HUES64 (cell line): Measurements from ENCODE around the gene PKN1.
"Not testable (repeated sequence)": the region's sequence is repeated elsewhere in the genome, so short reads cannot be mapped to it uniquely, and the experiment has no call there.

ENCODE experiments used
- H3K27ac ChIP-seq: 2 replicates; pipeline ENCODE4 v1.7.0; 2013; ENCODE audit warnings: low read depth, low read length, inconsistent platforms
- H3K27me3 ChIP-seq: 2 replicates; pipeline ENCODE4 v1.6.1; 2013; ENCODE audit warnings: mild to moderate bottlenecking, low read length; ENCODE audit not compliant: insufficient read depth
- H3K36me3 ChIP-seq: 2 replicates; pipeline ENCODE4 v1.6.1; 2013; ENCODE audit warnings: mild to moderate bottlenecking, low read length; ENCODE audit not compliant: insufficient read depth
- H3K4me1 ChIP-seq: 2 replicates; pipeline ENCODE4 v1.6.1; 2013; ENCODE audit warnings: mild to moderate bottlenecking, low read length, moderate library complexity; ENCODE audit not compliant: insufficient read depth
- H3K4me3 ChIP-seq: 2 replicates; pipeline ENCODE4 v1.5.1; 2013; ENCODE audit warnings: mild to moderate bottlenecking, low read length, moderate library complexity
- H3K9ac ChIP-seq: 2 replicates; pipeline ENCODE4 v1.6.1; 2013; ENCODE audit warnings: mild to moderate bottlenecking, low read depth, low read length
- H3K9me3 ChIP-seq: 2 replicates; pipeline ENCODE4 v1.6.1; 2013; ENCODE audit warnings: low read depth, low read length; ENCODE audit not compliant: insufficient read depth
- WGBS: fragments of 150-250, 120-280 bp; methylation state at CpG from one replicate; pipeline ENCODE4 v1.1.7; 2013; ENCODE audit warnings: missing lambda C conversion rate; 5-methylcytosine and 5-hydroxymethylcytosine counted together

PKN1 gene

GRCh38 chr19:14496029-14496833 is 63.1 kb downstream of the PKN1 start, which contains the start of gene GIPC1:
Gene GIPC1 (minus strand): TSS chr19:14496127. CDS start chr19:14482976, 13,151 bp downstream.
- Histone ChIP-seq H3K36me3 (peaks cover 11% of the 10 kb centered on the region), H3K9ac (peak within 1 kb of the TSS; percentile 56), H3K27ac (no peak within 1 kb of the TSS; the same call in 1 of the 2 replicates), H3K27me3 (no peaks in the 10 kb centered on the region), H3K4me3 (peak within 1 kb of the TSS; percentile 74), H3K9me3 (no peaks in the 10 kb centered on the region), H3K4me1 (peaks cover 5% of the 10 kb centered on the region; the same call in 1 of the 2 replicates)
- 9% methylated on average over 71 of the region's 71 CpGs for WGBS

DNA sequence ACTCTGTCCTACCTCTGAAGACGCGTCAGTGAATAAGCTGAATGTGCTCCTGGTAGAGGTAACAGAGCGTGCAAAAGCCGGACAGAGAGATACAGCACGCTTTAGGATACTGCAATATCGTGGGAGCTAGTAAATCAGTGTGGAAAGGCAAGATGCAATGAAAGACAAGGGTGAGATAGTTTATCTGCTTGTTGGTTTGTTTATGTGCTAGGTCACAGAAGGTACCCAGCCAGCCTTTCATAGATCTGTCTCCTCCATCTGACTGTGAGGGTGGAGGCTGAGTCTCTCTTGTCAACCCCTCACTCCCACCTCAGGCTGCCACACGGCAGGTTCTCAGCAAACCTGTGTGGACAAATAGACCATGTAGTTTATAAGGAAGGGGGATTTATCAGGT is 63.7 kb downstream of the PKN1 start:
- H3K4me3 ChIP-seq: peak overlapping the region; percentile 42
- H3K4me1 ChIP-seq: peaks cover 5% of the 10 kb centered on the region; the same call in 1 of the 2 replicates
- H3K9me3 ChIP-seq: no peaks in the 10 kb centered on the region
- H3K27ac ChIP-seq: no peak overlapping the region
- H3K9ac ChIP-seq: no peak overlapping the region
- WGBS: 90% methylated on average over 7 of the region's 7 CpGs
- peaks cover 7% of the 10 kb centered on the region; the same call in 1 of the 2 replicates for H3K36me3 ChIP-seq
- no peaks in the 10 kb centered on the region for H3K27me3 ChIP-seq

GRCh38 chr19:14497228-14497921 is 64.3 kb downstream of the PKN1 start:
- 85% methylated on average over 6 of the region's 6 CpGs for WGBS
- H3K4me3 ChIP-seq: no peak overlapping the region
- H3K9ac ChIP-seq: no peak overlapping the region
- H3K27ac ChIP-seq: no peak overlapping the region
- peaks cover 5% of the 10 kb centered on the region; the same call in 1 of the 2 replicates for H3K4me1 ChIP-seq
- peaks cover 7% of the 10 kb centered on the region; the same call in 1 of the 2 replicates for H3K36me3 ChIP-seq
- no peaks in the 10 kb centered on the region for H3K9me3 ChIP-seq
- H3K27me3 ChIP-seq: no peaks in the 10 kb centered on the region

GRCh38 chr19:14502334-14503092 is 69.4 kb downstream of the PKN1 start:
- Histone ChIP-seq H3K27me3 (no peaks in the 10 kb centered on the region), H3K36me3 (no peaks in the 10 kb centered on the region), H3K4me1 (peaks cover 6% of the 10 kb centered on the region; the same call in 1 of the 2 replicates), H3K27ac (no peak overlapping the region), H3K4me3 (no peak overlapping the region), H3K9ac (no peak overlapping the region), H3K9me3 (no peaks in the 10 kb centered on the region)
- WGBS: 80% methylated on average over 11 of the region's 11 CpGs

- Histone ChIP-seq H3K9me3 (no peaks in the 10 kb centered on the region), H3K4me1 (peaks cover 6% of the 10 kb centered on the region; the same call in 1 of the 2 replicates), H3K27ac (no peak overlapping the region), H3K9ac (no peak overlapping the region), H3K36me3 (no peaks in the 10 kb centered on the region), H3K4me3 (no peak overlapping the region), H3K27me3 (no peaks in the 10 kb centered on the region)
- 82% methylated on average over 1 of the region's 1 CpG for WGBS
Measured at GRCh38 chr19:14503285-14503684, 70.2 kb downstream of the PKN1 start.

- H3K4me1 ChIP-seq: not testable (repeated sequence)
Measured at GRCh38 chr19:14504575-14504974, 71.5 kb downstream of the PKN1 start.

GRCh38 chr19:14505488-14506239 is 72.6 kb downstream of the PKN1 start:
- no peaks in the 10 kb centered on the region for H3K36me3 ChIP-seq
- H3K27ac ChIP-seq: no peak overlapping the region
- H3K4me1 ChIP-seq: peaks cover 6% of the 10 kb centered on the region; the same call in 1 of the 2 replicates
- no peaks in the 10 kb centered on the region for H3K9me3 ChIP-seq
- WGBS: 51% methylated on average over 19 of the region's 19 CpGs
- H3K4me3 ChIP-seq: no peak overlapping the region
- no peak overlapping the region for H3K9ac ChIP-seq
- H3K27me3 ChIP-seq: no peaks in the 10 kb centered on the region

More at GRCh38 chr19:14504575-14504974, 71.5 kb downstream of the PKN1 start:
- not testable (repeated sequence) for H3K27ac ChIP-seq, H3K9me3 ChIP-seq, H3K9ac ChIP-seq, H3K4me3 ChIP-seq, H3K36me3 ChIP-seq, H3K27me3 ChIP-seq
- 89% methylated on average over 8 of the region's 8 CpGs for WGBS

DNA sequence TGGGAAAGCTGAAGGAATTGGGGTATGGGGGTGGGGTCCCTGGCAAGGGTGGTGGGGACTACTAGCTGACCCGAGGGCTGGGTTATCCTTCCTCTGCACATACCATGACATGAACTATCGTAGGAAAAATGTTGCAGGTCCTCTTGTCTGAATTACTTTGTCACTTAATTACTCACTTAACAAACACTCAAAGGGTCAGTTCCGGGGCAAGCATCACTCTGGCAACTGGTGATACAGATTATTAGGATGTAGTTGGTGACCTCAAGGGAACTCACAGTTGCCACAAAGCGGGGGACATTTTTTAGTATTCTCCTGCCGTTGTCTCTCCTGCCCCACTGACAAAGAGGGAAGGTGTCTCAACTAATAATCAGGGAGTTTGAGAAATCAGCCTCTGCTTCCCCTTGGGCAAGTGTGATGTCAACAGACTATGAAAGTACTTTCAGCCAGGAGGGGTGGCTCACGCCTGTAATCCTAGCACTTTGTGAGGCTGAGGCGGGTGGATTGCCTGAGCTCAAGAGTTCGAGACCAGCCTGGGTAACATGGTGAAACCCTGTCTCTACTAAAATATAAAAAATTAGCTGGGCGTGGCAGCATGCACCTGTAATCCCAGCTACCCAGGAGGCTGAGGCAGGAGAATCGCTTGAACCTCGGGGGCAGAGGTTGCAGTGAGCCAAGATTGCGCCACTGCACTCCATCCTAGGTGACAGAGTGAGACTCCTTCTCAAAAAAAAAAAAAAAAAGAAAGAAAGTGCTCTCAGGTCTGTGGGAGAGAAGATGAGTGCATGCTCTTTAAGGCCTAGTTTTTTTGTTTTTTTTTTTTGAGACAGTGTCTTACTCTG is 74.8 kb downstream of the PKN1 start:
- H3K9ac ChIP-seq: no peak overlapping the region
- WGBS: 90% methylated on average over 12 of the region's 12 CpGs
- H3K4me3 ChIP-seq: no peak overlapping the region

DNA sequence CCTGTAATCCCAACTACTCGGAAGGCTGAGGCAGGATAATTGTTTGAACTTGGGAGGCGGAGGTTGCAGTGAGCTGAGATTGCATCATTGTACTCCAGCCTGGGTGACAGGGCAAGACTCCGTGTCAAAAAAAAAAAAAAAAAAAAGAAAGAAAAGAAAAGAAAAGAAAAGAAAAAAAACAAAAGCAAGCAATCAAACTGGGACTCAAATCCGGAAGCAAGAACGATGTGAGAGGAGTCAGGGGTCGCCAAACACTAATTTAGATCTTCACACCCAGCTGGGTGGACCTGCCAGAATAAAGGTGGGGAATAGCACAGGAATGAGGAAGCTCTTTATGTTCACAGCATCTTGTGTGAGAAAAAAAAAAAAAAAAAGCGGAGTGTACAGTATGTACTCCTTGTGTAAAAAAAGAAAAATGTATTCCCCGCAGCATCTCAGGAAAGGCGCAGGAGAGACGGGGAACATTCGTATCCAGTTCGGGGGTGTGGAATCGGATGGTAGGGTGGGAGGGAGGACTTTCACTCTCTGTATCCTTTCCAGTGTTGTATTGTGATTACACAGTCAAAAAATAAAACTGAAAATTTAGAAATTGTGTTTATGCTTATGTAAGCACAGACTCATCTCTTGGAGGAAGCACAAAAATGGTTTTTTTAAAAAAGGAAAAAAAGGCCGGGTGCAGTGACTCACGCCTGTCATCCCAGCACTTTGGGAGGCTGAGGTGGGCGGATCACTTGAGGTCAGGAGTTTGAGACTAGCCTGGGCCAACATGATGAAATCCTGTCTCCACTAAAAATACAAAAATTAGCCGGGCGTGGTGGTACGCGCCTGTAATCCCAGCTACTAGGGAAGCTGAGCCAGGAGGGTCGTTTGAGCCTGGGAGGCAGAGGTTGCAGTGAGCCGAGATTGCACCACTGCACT is 77.5 kb downstream of the PKN1 start:
- 90% methylated on average over 22 of the region's 22 CpGs for WGBS
- no peak overlapping the region for H3K9ac ChIP-seq
- H3K4me3 ChIP-seq: no peak overlapping the region
- no peaks in the 10 kb centered on the region for H3K9me3 ChIP-seq
- peaks cover 5% of the 10 kb centered on the region; the same call in 1 of the 2 replicates for H3K4me1 ChIP-seq
- no peaks in the 10 kb centered on the region for H3K27me3 ChIP-seq
- no peak overlapping the region for H3K27ac ChIP-seq
- H3K36me3 ChIP-seq: peaks cover 19% of the 10 kb centered on the region

More for the DNA sequence above, 74.8 kb downstream of the PKN1 start:
- H3K4me1 ChIP-seq: peaks cover 6% of the 10 kb centered on the region; the same call in 1 of the 2 replicates
- no peak overlapping the region for H3K27ac ChIP-seq
- no peaks in the 10 kb centered on the region for H3K27me3 ChIP-seq
- no peaks in the 10 kb centered on the region for H3K9me3 ChIP-seq
- H3K36me3 ChIP-seq: no peaks in the 10 kb centered on the region
